ENCODE data around the gene SIRT2. TPM values are rescaled to one million over a fixed set of nuclear protein-coding genes. Genes with fewer than 3 reads are reported as not detected.

Gene SIRT2
- total and polyA plus RNA-seq, 5 donors, result 57.6 to 96.5 (median 62.4) TPM

DNA sequence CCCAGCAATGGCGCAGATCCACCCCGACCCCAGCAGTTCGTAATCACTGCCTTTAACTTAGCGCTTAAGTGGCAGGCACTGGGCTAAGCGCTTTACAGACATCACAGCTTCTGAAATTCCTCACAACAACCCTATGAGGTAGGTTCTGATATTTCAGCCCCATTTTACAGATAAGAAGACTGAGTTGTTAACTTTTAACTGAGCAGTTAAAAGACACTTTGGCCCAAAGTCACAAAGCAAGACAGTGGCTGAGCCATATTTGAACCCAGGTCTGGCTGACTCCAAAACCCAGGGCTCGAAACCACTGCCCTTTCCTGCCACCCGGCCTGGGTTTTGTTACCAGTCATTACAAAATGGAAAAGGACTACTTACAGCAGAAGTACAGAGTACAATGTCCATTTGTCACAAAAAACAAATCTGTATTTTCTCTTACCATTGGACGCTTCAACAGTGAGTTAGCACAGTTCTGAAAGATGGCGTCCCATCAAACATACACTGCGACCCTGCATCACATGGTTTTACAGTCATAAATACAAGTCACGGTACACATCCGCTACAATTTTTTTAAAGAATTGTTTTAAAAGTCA is 58.1 kb downstream of the SIRT2 start:
- WGBS, result 93% methylated on average over 12 of the region's 12 CpGs
- DNase-seq, result peak in 2 of 3 donors; percentile 2 to 3
- Histone ChIP-seq H3K4me1 (ENCODE audit: control insufficient read depth, insufficient read depth, low read length) (no peaks in the 10 kb centered on the region), H3K27ac (ENCODE audit: low read length) (no peak overlapping the region), H3K4me3 (ENCODE audit: low read length) (no peak overlapping the region), H3K27me3 (ENCODE audit: control insufficient read depth, insufficient read depth) (no peaks in the 10 kb centered on the region), H3K9me3 (ENCODE audit: control insufficient read depth, low read length) (no peaks in the 10 kb centered on the region)
- no peak for ATAC-seq
- intact Hi-C loops (cut with DNase I), result no loop called here

DNA sequence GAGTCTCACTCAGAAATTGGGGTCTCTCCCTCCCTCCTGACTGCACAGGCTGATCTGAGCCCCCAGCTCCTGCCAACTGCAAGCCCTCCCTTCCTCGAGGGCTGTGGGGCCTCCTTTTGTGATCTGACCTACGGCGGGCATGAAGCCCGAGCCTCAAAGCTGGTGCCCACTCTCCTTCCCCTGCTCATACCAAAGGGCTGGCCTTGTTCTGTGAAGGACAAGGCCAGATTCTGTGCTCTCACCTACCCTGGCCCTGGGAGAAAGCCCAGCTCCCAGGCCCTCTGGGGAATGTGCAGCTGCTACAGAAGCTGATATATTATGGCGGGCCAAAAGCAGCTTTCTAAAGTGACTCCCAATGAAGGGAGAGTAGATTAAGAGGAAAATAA is 58.8 kb downstream of the SIRT2 start:
- ATAC-seq (no peak), DNase-seq (peak in 2 of 3 donors; percentile 6 to 33)
- 81% methylated on average over 5 of the region's 5 CpGs for whole genome bisulfite sequencing
- Histone ChIP-seq H3K9me3 (ENCODE audit: control insufficient read depth, low read length) (no peaks in the 10 kb centered on the region), H3K27me3 (ENCODE audit: control insufficient read depth, insufficient read depth) (no peaks in the 10 kb centered on the region), H3K27ac (ENCODE audit: low read length) (no peak overlapping the region), H3K4me3 (ENCODE audit: low read length) (no peak overlapping the region), H3K4me1 (ENCODE audit: control insufficient read depth, insufficient read depth, low read length) (no peaks in the 10 kb centered on the region)
- intact Hi-C loops (cut with DNase I), result no loop called here

DNA sequence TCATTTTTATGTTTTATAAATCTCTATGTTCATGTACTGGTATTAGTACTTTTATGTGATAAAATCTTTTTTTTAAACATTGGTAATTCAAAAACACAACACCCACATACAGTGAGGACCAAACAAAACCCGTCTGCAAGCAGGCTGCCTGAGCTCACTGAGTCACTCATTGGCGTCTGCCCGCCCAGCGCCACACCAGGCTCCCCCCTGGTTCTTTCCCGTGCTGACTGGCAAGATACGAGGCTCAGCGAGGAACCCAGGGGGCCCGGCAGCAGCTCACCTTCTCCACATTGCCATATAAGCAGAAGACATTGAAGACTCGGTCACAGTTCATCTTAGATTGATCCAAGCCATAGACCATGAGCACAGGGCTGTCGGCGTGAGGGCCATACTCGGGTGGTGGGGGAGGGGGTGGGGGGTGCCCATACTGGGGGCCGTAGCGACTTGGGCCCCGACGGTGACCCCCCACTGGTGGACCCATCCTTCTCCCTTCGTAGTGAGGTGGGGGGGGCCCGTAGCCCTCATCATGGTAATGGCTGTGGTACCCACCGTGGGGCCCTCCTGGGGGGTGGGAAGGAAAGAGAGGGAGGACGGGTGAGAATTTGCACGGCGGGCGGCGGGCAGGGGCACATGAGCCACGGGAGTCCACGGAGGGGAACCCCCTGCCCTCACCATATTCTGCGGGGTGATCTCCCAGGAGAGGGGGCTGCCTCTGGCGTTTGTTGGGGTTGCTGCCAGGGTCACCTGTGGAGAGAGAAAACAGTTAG is 59.4 kb downstream of the SIRT2 start:
- H3K4me3 ChIP-seq (ENCODE audit: low read length), result no peak overlapping the region
- no peak overlapping the region for H3K27ac ChIP-seq (ENCODE audit: low read length)
- H3K9me3 ChIP-seq (ENCODE audit: control insufficient read depth, low read length), result no peaks in the 10 kb centered on the region
- ATAC-seq (no peak), DNase-seq (peak in 2 of 3 donors; percentile 20 to 57)
- WGBS, result 83% methylated on average over 28 of the region's 28 CpGs
- H3K4me1 ChIP-seq (ENCODE audit: control insufficient read depth, insufficient read depth, low read length), result no peaks in the 10 kb centered on the region
- no peaks in the 10 kb centered on the region for H3K27me3 ChIP-seq (ENCODE audit: control insufficient read depth, insufficient read depth)
- intact Hi-C loops (cut with DNase I), result loop anchor here in 2 of 4 donors (10.0 kb wide), 1 partner anchor 195 kb away; the partner anchor contains the start of gene ACTN4 (in 2 of the 2)

DNA sequence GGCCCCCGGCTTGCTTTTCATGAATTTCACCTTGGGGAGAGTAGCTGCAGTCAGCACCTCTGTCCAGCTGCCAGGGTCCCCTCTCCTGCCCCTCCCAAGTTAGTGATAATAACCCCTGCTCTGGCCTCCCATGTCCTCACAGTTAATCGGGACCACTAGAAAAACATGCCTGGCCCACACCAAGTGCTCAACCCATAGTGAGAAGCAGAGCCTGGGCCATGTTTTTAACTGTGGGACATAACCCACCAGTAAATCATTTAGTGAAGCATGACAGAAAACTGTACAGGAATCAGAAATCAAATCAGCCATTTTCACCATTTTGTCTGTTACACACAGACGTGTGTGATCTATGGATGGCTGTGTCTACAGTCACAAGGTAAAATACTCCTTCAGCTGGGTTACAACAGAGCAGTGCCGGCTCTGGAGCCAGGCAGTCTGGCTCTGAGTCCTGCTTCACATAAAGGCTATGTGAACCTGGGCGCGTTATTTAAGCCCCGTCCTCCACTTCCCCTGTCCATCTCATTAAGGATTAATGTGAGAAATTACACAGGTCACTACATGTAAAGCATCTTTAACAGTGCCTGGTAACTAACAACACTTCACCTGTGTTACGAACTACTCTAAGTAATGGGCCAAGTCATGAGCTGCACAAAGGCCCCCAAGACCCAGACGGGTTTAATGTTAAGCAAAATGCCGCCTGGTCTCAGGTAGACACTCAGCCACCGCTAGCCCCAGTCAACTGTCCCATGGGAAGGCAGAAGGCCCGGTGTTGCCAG is 60.2 kb downstream of the SIRT2 start:
- no peak overlapping the region for H3K27ac ChIP-seq (ENCODE audit: low read length)
- no peaks in the 10 kb centered on the region for H3K9me3 ChIP-seq (ENCODE audit: control insufficient read depth, low read length)
- no peaks in the 10 kb centered on the region for H3K27me3 ChIP-seq (ENCODE audit: control insufficient read depth, insufficient read depth)
- DNase-seq (peak in 2 of 3 donors; percentile 8 to 13), ATAC-seq (no peak)
- intact Hi-C loops (cut with DNase I), result loop anchor here in 2 of 4 donors (10.0 kb wide), 1 partner anchor 194 kb away; the partner anchor contains the start of gene ACTN4 (in 2 of the 2)
- no peak overlapping the region for H3K4me3 ChIP-seq (ENCODE audit: low read length)
- H3K4me1 ChIP-seq (ENCODE audit: control insufficient read depth, insufficient read depth, low read length), result no peaks in the 10 kb centered on the region
- WGBS, result 83% methylated on average over 12 of the region's 12 CpGs

DNA sequence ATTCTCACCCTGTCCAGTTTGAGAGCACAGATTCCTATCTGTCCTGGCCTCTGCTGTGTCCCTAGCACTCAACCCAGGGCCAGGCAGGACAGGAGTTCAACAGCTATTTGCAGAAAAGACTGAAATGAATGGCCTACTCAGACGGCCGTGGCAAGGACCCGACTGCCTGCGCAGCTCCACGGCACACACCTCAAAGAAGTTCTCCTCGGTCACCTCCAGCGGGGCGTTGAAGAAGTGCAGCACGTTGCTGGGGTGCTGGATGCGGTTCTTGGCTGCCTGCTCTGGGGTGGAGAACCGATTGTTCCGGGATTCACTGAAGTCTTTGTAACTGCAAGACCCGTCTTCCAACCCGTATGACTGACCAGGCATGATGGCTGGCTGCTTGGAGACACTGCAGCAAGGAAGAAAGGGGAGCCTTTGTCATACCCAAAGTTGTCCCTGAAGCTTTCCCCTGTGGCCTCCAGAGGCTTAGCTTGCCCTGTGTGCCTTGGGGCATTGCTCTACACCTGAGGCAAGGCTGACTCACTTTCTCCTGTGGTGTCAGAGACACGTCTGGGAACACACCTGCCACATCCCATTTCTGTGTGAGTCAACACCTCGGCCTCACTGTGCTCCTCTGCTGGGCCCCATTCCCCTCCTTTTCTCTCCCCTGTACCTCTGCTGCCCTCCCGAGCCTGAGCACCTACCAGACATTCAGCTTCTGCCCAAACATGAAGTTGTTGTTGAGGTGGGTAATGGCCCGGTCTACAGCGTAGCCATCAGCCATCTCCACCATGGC is 61.0 kb downstream of the SIRT2 start:
- DNase-seq, result peak in 2 of 3 donors; percentile 2 to 33

DNA sequence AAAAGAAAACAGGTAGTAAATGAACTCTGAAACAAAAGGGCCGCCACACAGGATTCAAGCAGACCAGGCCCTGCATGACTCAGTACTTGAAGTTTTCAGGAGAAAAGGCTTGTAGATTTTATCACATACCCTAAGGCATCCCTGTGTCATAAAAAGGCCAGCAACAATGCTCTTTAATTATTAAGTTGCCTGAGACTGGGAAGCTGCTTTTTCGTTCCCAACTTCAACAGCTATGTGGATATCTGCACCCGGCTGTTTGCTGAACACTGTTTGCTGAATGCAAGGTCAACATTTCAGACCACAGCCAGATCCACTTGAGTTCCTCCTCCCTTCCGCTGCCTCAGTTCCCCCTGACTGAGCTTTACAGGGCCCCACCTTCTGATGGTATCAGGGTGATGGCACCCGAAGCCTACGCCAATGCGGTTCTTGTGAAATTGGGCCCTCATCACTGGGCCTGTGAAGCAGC is 61.7 kb downstream of the SIRT2 start:
- Histone ChIP-seq H3K4me3 (ENCODE audit: low read length) (no peak overlapping the region), H3K27ac (ENCODE audit: low read length) (peak overlapping the region; percentile 15), H3K27me3 (ENCODE audit: control insufficient read depth, insufficient read depth) (no peaks in the 10 kb centered on the region), H3K9me3 (ENCODE audit: control insufficient read depth, low read length) (no peaks in the 10 kb centered on the region), H3K4me1 (ENCODE audit: control insufficient read depth, insufficient read depth, low read length) (no peaks in the 10 kb centered on the region)
- intact Hi-C loops (cut with DNase I), result loop anchor here in 2 of 4 donors (10.0 kb wide), 1 partner anchor 193 kb away; the partner anchor contains the start of gene ACTN4 (in 2 of the 2)
- WGBS, result 87% methylated on average over 7 of the region's 7 CpGs
- peak in 1 of 3 donors; percentile 0 for DNase-seq
- ATAC-seq, result no peak

More for the DNA sequence above, 61.0 kb downstream of the SIRT2 start:
- Histone ChIP-seq H3K27me3 (ENCODE audit: control insufficient read depth, insufficient read depth) (no peaks in the 10 kb centered on the region), H3K4me3 (ENCODE audit: low read length) (no peak overlapping the region), H3K4me1 (ENCODE audit: control insufficient read depth, insufficient read depth, low read length) (no peaks in the 10 kb centered on the region), H3K27ac (ENCODE audit: low read length) (peak overlapping the region; percentile 15), H3K9me3 (ENCODE audit: control insufficient read depth, low read length) (no peaks in the 10 kb centered on the region)
- WGBS, result 81% methylated on average over 19 of the region's 19 CpGs
- intact Hi-C loops (cut with DNase I), result loop anchor here in 2 of 4 donors (10.0 kb wide), 1 partner anchor 194 kb away; the partner anchor contains the start of gene ACTN4 (in 2 of the 2)
- no peak for ATAC-seq

DNA sequence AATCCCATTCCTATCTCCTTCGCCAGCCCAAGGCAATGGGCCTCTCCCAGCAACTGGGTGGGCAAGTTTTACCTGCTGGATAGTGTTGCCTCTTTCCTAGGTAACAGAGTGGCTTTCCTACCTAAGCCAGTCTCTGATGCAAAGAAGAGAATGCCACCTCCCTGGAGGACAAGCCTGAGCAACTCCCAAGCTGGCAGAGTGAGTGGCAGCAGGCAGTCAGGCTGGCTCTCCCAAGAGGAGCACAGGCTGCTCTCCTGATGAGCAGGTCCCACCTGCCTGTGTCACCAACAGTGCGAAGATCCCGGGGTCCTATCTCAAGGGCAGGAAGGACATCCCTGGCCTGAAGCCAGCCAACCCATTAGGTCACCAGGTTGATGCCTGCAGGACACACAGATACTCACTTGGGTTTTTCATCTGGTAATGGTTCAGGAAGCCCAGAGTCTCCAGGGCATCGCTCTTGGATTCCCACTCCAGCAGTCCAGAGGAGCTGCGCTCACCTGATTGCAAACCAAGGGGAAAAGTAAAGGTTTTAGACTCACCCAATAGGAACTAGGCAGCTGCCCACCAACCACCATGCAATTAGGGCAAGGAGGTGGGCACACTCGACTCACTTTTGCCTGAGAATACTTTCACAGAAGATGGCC is 62.3 kb downstream of the SIRT2 start:
- peaks cover 4% of the 10 kb centered on the region for H3K4me1 ChIP-seq (ENCODE audit: control insufficient read depth, insufficient read depth, low read length)
- ATAC-seq, result no peak
- intact Hi-C loops (cut with DNase I), result loop anchor here in 2 of 4 donors (10.0 kb wide), 1 partner anchor 192 kb away; the partner anchor contains the start of gene ACTN4 (in 2 of the 2)

DNA sequence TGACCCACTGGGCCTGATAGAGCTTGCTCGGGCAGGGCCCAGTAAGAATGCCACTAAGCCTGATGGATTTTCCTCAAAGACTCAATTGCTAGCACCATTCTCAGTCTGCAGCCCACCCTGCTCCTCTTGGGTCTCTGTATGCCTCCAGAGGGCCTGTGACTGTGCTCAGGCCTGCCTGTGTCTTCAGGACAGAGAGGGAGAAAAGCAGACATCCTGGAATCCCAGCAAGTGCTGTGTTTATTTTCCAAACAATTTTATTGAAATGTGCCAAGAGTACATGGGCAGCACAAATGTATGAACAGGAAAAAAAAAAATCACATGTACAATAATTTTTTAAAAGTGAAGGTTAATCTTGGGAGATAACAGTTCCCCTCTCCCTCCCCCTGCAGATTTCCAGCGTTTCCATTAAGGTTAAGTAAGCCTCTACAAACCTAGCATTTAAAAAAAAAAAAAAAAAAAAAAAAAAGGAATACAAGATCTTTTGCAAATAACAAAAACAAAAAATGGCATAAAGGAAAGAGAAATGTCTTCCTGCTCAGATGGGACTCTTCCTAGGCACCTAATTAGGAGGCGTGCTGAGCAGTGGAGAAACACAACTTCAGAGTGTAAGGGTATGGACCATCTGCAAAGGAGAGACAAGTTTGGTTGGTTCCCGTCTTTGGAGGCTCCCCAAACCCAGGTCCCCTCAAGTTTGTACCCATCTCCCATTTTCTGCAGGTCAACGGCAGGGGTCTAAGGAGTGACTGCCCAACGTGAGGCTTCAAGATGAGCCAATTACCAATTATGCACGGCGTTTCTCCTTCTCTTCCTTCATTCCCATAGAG is 63.0 kb downstream of the SIRT2 start:
- Histone ChIP-seq H3K4me3 (ENCODE audit: low read length) (no peak overlapping the region), H3K27ac (ENCODE audit: low read length) (no peak overlapping the region), H3K27me3 (ENCODE audit: control insufficient read depth, insufficient read depth) (no peaks in the 10 kb centered on the region), H3K4me1 (ENCODE audit: control insufficient read depth, insufficient read depth, low read length) (peaks cover 4% of the 10 kb centered on the region), H3K9me3 (ENCODE audit: control insufficient read depth, low read length) (no peaks in the 10 kb centered on the region)
- DNase-seq (peak in 2 of 3 donors; percentile 1 to 13), ATAC-seq (no peak)
- intact Hi-C loops (cut with DNase I), result loop anchor here in 2 of 4 donors (10.0 kb wide), 1 partner anchor 192 kb away; the partner anchor contains the start of gene ACTN4 (in 2 of the 2)
- WGBS, result 73% methylated on average over 8 of the region's 8 CpGs

More for the DNA sequence above, 62.3 kb downstream of the SIRT2 start:
- Histone ChIP-seq H3K4me3 (ENCODE audit: low read length) (no peak overlapping the region), H3K27me3 (ENCODE audit: control insufficient read depth, insufficient read depth) (no peaks in the 10 kb centered on the region), H3K27ac (ENCODE audit: low read length) (peak overlapping the region; percentile 11), H3K9me3 (ENCODE audit: control insufficient read depth, low read length) (no peaks in the 10 kb centered on the region)
- peak in 2 of 3 donors; percentile 22 to 38 for DNase-seq
- WGBS, result 80% methylated on average over 6 of the region's 6 CpGs

DNA sequence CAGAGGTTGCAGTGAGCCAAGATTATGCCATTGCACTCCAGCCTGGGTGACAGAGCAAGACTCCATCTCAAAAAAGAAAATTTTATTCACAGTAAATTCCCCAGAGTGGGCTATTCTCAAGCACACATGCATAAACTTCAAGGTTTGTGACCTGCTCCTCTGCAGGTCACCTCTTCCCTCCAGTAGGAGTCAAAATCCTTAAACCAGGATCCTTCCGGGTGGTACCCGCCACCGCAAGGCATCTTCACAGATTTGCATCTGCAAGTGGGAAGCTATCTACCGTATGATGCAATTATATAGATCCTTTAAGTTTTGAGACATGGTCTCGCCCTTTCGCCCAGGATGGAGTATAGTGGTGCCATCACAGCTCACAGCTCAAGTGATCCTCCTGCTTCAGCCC is 64.8 kb downstream of the SIRT2 start:
- intact Hi-C loops (cut with DNase I), result loop anchor here in 2 of 4 donors (10.0 kb wide), 1 partner anchor 190 kb away; the partner anchor contains the start of gene ACTN4 (in 2 of the 2)
- Histone ChIP-seq H3K27me3 (ENCODE audit: control insufficient read depth, insufficient read depth) (no peaks in the 10 kb centered on the region), H3K9me3 (ENCODE audit: control insufficient read depth, low read length) (no peaks in the 10 kb centered on the region), H3K4me3 (ENCODE audit: low read length) (no peak overlapping the region), H3K4me1 (ENCODE audit: control insufficient read depth, insufficient read depth, low read length) (peaks cover 4% of the 10 kb centered on the region), H3K27ac (ENCODE audit: low read length) (no peak overlapping the region)
- peak in 1 of 3 donors; percentile 27 for DNase-seq
- ATAC-seq, result no peak
- WGBS, result 95% methylated on average over 6 of the region's 6 CpGs

Data from right cardiac atrium (tissue), 5 donors.